WTC11 (cell line): ENCODE data around the gene COPS7A. TPM values are rescaled to one million over a fixed set of nuclear protein-coding genes. Genes with fewer than 3 reads are reported as not detected.

ENCODE experiments used
- ELF4 ChIP-seq: sonication (generic); formaldehyde crosslinking; IDR thresholded peaks from 2 replicates; pipeline ENCODE4 v1.8.1; 2022; ENCODE audit warnings: low read depth, mild to moderate bottlenecking, moderate library complexity, missing genetic modification reagents
- FOXK1 ChIP-seq: sonication (generic); formaldehyde crosslinking; IDR thresholded peaks from 2 replicates; pipeline ENCODE4 v1.8.0; 2022; ENCODE audit warnings: mild to moderate bottlenecking, moderate library complexity, missing genetic modification reagents
- KAT7 ChIP-seq: sonication (generic); formaldehyde crosslinking; IDR thresholded peaks from 2 replicates; pipeline ENCODE4 v1.8.1; 2023; ENCODE audit warnings: missing genetic modification reagents, mild to moderate bottlenecking, borderline replicate concordance
- NFATC4 ChIP-seq: fragments of 250-450 bp; sonication (Bioruptor Pico); IDR thresholded peaks from 2 replicates; pipeline ENCODE4 v1.9.0; 2021; ENCODE audit warnings: mild to moderate bottlenecking
- NFE2L1 ChIP-seq: sonication (generic); formaldehyde crosslinking; IDR thresholded peaks from 2 replicates; pipeline ENCODE4 v1.8.1; 2023; ENCODE audit warnings: missing genetic modification reagents
- SMAD3 ChIP-seq: sonication (generic); formaldehyde crosslinking; IDR thresholded peaks from 2 replicates; pipeline ENCODE4 v1.8.0; 2022; ENCODE audit warnings: missing genetic modification reagents, mild to moderate bottlenecking, borderline replicate concordance
- SOX15 ChIP-seq: fragments of 250-450 bp; sonication (Bioruptor Pico); IDR thresholded peaks from 2 replicates; pipeline ENCODE4 v1.9.0; 2021; ENCODE audit warnings: mild to moderate bottlenecking
- TCF7 ChIP-seq: sonication (generic); formaldehyde crosslinking; IDR thresholded peaks from 2 replicates; pipeline ENCODE4 v1.8.0; 2022; ENCODE audit warnings: mild to moderate bottlenecking, low read depth, missing genetic modification reagents, moderate library complexity
- TEAD1 ChIP-seq: sonication (generic); formaldehyde crosslinking; IDR thresholded peaks from 2 replicates; pipeline ENCODE4 v1.8.0; 2022; ENCODE audit warnings: mild to moderate bottlenecking, missing genetic modification reagents
- ZNF232 ChIP-seq: sonication (generic); formaldehyde crosslinking; IDR thresholded peaks from 2 replicates; pipeline ENCODE4 v1.8.0; 2022; ENCODE audit warnings: mild to moderate bottlenecking, missing genetic modification reagents
- ZNF263 ChIP-seq: sonication (generic); formaldehyde crosslinking; IDR thresholded peaks from 2 replicates; pipeline ENCODE4 v1.8.1; 2022; ENCODE audit warnings: low read depth, mild to moderate bottlenecking, moderate library complexity, missing genetic modification reagents
- ZNF671 ChIP-seq: fragments of 250-450 bp; sonication (Bioruptor Pico); IDR thresholded peaks from 2 replicates; pipeline ENCODE4 v1.8.0; 2021; ENCODE audit warnings: mild to moderate bottlenecking
- total RNA-seq: library from RNA; stranded (reverse); gene quantifications from 3 replicates; pipeline ENCODE4 v1.2.3, GENCODE V29; 2021
- TF ChIP-seq, protein P1 (sequence below): sonication (generic); formaldehyde crosslinking; IDR thresholded peaks from 2 replicates; pipeline ENCODE4 v1.8.1; 2023; ENCODE audit warnings: mild to moderate bottlenecking, missing genetic modification reagents, moderate library complexity
- TF ChIP-seq, protein P2 (sequence below): sonication (generic); formaldehyde crosslinking; IDR thresholded peaks from 2 replicates; pipeline ENCODE4 v1.8.0; 2022; ENCODE audit warnings: mild to moderate bottlenecking, missing genetic modification reagents
- TF ChIP-seq, protein P3 (sequence below): sonication (generic); formaldehyde crosslinking; IDR thresholded peaks from 2 replicates; pipeline ENCODE4 v1.8.0; 2023; ENCODE audit warnings: mild to moderate bottlenecking, missing genetic modification reagents
- TF ChIP-seq, protein P4 (sequence below): fragments of 250-450 bp; sonication (Bioruptor Pico); IDR thresholded peaks from 2 replicates; pipeline ENCODE4 v1.9.0; 2021; ENCODE audit warnings: moderate library complexity, mild to moderate bottlenecking, inconsistent platforms, borderline replicate concordance
- TF ChIP-seq, protein P5 (sequence below): sonication (generic); formaldehyde crosslinking; IDR thresholded peaks from 2 replicates; pipeline ENCODE4 v1.8.1; 2023; ENCODE audit warnings: mild to moderate bottlenecking, missing genetic modification reagents
- TF ChIP-seq, protein P6 (sequence below): sonication (generic); formaldehyde crosslinking; IDR thresholded peaks from 2 replicates; pipeline ENCODE4 v1.8.0; 2022; ENCODE audit warnings: mild to moderate bottlenecking, missing genetic modification reagents
- TF ChIP-seq, protein P7 (sequence below): sonication (generic); formaldehyde crosslinking; IDR thresholded peaks from 2 replicates; pipeline ENCODE4 v1.8.0; 2023; ENCODE audit warnings: missing genetic modification reagents, mild to moderate bottlenecking, borderline replicate concordance
- TF ChIP-seq, protein P8 (sequence below): sonication (generic); formaldehyde crosslinking; IDR thresholded peaks from 2 replicates; pipeline ENCODE4 v1.8.1; 2023; ENCODE audit warnings: mild to moderate bottlenecking, missing genetic modification reagents
- TF ChIP-seq, protein P9 (sequence below): fragments of 250-450 bp; sonication (Bioruptor Pico); IDR thresholded peaks from 2 replicates; pipeline ENCODE4 v1.9.0; 2021; ENCODE audit warnings: mild to moderate bottlenecking

Gene COPS7A
- total RNA-seq, 1 experiment from 2014 or later = 41.4 TPM

DNA sequence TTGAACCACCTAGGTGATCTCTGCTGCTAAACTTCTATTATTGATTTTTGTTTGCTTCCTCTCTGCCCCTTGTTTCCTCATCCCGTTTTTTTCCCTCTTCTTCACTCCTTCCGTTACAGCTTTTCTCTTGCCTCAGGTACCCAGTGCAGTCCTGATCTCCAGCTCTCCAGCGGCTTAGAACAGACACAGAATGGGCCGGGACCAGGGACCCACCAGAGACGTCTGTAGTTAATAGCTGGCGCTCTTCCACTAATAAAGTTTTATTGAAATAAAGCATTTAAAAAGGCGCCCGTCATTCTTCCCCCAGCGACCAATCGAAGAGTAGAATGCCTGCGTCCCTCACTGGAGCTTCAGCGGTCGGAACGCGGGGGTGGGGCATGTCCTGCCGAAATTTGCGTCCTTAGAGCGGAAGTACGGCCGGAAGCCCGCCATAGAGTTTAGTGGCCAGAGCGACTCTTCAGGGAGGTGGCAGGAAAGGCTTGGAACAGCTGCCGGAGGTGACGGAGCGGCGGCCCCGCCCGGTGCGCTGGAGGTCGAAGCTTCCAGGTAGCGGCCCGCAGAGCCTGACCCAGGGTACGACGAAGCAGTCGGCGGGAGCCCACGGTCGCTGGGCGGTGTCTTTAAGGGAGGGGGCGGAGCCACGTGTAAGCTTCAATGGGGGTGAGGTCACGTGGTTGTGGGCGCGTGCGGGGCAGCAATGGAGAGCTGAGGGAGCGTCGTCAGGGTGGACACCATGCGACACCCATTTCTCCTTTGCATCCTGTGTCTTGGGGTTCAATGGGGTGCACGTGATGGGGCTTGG, at the start of gene COPS7A (continued):
- TF ChIP-seq TEAD1 (CRISPR knock-in tag) = peak; percentile 96
- TF ChIP-seq, protein P1, sequence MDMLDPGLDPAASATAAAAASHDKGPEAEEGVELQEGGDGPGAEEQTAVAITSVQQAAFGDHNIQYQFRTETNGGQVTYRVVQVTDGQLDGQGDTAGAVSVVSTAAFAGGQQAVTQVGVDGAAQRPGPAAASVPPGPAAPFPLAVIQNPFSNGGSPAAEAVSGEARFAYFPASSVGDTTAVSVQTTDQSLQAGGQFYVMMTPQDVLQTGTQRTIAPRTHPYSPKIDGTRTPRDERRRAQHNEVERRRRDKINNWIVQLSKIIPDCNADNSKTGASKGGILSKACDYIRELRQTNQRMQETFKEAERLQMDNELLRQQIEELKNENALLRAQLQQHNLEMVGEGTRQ = peak; percentile 95
- TF ChIP-seq, protein P2, sequence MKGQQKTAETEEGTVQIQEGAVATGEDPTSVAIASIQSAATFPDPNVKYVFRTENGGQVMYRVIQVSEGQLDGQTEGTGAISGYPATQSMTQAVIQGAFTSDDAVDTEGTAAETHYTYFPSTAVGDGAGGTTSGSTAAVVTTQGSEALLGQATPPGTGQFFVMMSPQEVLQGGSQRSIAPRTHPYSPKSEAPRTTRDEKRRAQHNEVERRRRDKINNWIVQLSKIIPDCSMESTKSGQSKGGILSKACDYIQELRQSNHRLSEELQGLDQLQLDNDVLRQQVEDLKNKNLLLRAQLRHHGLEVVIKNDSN (CRISPR knock-in tag) = peak; percentile 96
- TF ChIP-seq, protein P3, sequence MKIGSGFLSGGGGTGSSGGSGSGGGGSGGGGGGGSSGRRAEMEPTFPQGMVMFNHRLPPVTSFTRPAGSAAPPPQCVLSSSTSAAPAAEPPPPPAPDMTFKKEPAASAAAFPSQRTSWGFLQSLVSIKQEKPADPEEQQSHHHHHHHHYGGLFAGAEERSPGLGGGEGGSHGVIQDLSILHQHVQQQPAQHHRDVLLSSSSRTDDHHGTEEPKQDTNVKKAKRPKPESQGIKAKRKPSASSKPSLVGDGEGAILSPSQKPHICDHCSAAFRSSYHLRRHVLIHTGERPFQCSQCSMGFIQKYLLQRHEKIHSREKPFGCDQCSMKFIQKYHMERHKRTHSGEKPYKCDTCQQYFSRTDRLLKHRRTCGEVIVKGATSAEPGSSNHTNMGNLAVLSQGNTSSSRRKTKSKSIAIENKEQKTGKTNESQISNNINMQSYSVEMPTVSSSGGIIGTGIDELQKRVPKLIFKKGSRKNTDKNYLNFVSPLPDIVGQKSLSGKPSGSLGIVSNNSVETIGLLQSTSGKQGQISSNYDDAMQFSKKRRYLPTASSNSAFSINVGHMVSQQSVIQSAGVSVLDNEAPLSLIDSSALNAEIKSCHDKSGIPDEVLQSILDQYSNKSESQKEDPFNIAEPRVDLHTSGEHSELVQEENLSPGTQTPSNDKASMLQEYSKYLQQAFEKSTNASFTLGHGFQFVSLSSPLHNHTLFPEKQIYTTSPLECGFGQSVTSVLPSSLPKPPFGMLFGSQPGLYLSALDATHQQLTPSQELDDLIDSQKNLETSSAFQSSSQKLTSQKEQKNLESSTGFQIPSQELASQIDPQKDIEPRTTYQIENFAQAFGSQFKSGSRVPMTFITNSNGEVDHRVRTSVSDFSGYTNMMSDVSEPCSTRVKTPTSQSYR = peak; percentile 97
- TF ChIP-seq TCF7 = peak; percentile 95
- TF ChIP-seq, protein P4, sequence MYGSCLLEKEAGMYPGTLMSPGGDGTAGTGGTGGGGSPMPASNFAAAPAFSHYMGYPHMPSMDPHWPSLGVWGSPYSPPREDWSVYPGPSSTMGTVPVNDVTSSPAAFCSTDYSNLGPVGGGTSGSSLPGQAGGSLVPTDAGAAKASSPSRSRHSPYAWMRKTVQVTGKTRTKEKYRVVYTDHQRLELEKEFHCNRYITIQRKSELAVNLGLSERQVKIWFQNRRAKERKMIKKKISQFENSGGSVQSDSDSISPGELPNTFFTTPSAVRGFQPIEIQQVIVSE (CRISPR knock-in tag) = no peak
- TF ChIP-seq, protein P5, sequence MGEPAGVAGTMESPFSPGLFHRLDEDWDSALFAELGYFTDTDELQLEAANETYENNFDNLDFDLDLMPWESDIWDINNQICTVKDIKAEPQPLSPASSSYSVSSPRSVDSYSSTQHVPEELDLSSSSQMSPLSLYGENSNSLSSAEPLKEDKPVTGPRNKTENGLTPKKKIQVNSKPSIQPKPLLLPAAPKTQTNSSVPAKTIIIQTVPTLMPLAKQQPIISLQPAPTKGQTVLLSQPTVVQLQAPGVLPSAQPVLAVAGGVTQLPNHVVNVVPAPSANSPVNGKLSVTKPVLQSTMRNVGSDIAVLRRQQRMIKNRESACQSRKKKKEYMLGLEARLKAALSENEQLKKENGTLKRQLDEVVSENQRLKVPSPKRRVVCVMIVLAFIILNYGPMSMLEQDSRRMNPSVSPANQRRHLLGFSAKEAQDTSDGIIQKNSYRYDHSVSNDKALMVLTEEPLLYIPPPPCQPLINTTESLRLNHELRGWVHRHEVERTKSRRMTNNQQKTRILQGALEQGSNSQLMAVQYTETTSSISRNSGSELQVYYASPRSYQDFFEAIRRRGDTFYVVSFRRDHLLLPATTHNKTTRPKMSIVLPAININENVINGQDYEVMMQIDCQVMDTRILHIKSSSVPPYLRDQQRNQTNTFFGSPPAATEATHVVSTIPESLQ (CRISPR knock-in tag) = peak; percentile 71; the same call in 1 of the 2 replicates
- no peak for TF ChIP-seq SOX15 (CRISPR knock-in tag)
- TF ChIP-seq, protein P6, sequence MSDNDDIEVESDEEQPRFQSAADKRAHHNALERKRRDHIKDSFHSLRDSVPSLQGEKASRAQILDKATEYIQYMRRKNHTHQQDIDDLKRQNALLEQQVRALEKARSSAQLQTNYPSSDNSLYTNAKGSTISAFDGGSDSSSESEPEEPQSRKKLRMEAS (CRISPR knock-in tag) = peak; percentile 99
- TF ChIP-seq, protein P7, sequence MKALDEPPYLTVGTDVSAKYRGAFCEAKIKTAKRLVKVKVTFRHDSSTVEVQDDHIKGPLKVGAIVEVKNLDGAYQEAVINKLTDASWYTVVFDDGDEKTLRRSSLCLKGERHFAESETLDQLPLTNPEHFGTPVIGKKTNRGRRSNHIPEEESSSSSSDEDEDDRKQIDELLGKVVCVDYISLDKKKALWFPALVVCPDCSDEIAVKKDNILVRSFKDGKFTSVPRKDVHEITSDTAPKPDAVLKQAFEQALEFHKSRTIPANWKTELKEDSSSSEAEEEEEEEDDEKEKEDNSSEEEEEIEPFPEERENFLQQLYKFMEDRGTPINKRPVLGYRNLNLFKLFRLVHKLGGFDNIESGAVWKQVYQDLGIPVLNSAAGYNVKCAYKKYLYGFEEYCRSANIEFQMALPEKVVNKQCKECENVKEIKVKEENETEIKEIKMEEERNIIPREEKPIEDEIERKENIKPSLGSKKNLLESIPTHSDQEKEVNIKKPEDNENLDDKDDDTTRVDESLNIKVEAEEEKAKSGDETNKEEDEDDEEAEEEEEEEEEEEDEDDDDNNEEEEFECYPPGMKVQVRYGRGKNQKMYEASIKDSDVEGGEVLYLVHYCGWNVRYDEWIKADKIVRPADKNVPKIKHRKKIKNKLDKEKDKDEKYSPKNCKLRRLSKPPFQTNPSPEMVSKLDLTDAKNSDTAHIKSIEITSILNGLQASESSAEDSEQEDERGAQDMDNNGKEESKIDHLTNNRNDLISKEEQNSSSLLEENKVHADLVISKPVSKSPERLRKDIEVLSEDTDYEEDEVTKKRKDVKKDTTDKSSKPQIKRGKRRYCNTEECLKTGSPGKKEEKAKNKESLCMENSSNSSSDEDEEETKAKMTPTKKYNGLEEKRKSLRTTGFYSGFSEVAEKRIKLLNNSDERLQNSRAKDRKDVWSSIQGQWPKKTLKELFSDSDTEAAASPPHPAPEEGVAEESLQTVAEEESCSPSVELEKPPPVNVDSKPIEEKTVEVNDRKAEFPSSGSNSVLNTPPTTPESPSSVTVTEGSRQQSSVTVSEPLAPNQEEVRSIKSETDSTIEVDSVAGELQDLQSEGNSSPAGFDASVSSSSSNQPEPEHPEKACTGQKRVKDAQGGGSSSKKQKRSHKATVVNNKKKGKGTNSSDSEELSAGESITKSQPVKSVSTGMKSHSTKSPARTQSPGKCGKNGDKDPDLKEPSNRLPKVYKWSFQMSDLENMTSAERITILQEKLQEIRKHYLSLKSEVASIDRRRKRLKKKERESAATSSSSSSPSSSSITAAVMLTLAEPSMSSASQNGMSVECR = peak; percentile 95
- peak; percentile 84; the same call in 1 of the 2 replicates for TF ChIP-seq ELF4 (CRISPR knock-in tag)
- TF ChIP-seq, protein P8, sequence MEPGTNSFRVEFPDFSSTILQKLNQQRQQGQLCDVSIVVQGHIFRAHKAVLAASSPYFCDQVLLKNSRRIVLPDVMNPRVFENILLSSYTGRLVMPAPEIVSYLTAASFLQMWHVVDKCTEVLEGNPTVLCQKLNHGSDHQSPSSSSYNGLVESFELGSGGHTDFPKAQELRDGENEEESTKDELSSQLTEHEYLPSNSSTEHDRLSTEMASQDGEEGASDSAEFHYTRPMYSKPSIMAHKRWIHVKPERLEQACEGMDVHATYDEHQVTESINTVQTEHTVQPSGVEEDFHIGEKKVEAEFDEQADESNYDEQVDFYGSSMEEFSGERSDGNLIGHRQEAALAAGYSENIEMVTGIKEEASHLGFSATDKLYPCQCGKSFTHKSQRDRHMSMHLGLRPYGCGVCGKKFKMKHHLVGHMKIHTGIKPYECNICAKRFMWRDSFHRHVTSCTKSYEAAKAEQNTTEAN (CRISPR knock-in tag) = peak; percentile 93
- 0 out of 2 replicates have a peak, but pooled peaks have one; percentile 40 for TF ChIP-seq ZNF263 (CRISPR knock-in tag)
- peak; percentile 89; the same call in 1 of the 2 replicates for TF ChIP-seq ZNF232 (CRISPR knock-in tag)
- TF ChIP-seq, protein P9, sequence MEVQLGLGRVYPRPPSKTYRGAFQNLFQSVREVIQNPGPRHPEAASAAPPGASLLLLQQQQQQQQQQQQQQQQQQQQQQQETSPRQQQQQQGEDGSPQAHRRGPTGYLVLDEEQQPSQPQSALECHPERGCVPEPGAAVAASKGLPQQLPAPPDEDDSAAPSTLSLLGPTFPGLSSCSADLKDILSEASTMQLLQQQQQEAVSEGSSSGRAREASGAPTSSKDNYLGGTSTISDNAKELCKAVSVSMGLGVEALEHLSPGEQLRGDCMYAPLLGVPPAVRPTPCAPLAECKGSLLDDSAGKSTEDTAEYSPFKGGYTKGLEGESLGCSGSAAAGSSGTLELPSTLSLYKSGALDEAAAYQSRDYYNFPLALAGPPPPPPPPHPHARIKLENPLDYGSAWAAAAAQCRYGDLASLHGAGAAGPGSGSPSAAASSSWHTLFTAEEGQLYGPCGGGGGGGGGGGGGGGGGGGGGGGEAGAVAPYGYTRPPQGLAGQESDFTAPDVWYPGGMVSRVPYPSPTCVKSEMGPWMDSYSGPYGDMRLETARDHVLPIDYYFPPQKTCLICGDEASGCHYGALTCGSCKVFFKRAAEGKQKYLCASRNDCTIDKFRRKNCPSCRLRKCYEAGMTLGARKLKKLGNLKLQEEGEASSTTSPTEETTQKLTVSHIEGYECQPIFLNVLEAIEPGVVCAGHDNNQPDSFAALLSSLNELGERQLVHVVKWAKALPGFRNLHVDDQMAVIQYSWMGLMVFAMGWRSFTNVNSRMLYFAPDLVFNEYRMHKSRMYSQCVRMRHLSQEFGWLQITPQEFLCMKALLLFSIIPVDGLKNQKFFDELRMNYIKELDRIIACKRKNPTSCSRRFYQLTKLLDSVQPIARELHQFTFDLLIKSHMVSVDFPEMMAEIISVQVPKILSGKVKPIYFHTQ = no peak
- peak; percentile 94 for TF ChIP-seq FOXK1 (CRISPR knock-in tag)
- peak; percentile 96 for TF ChIP-seq SMAD3 (CRISPR knock-in tag)
- peak; percentile 98 for TF ChIP-seq NFE2L1
- no peak for TF ChIP-seq NFATC4 (CRISPR knock-in tag)
- TF ChIP-seq ZNF671 = no peak
- no peak for TF ChIP-seq KAT7 (CRISPR knock-in tag)
